ENCODE data around the gene DNAH2.
"Not testable (repeated sequence)": the region's sequence is repeated elsewhere in the genome, so short reads cannot be mapped to it uniquely, and the experiment has no call there.

Gene DNAH2

DNA sequence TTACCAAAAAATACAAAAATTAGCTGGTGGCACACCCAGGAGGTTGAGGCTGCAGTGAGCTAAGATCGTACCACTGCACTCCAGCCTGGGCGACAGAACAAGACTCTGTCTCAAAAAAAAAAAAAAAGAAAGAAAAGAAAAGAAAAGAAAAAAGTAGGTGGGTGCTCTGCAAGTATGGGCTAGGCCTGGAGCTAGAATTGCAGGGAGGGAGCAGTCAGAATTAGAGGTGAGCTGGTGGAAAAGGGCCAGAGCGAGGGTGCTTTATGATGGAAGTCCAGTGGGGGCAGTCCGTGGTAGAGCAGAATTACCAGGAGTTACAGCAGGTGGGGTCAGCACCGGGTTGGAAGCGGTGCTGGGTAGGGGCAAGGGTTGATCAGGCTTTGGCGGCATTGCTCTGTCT, 59.5 kb downstream of the DNAH2 start:
- no peak for DNase-seq (ENCODE audit: low spot score)

DNA sequence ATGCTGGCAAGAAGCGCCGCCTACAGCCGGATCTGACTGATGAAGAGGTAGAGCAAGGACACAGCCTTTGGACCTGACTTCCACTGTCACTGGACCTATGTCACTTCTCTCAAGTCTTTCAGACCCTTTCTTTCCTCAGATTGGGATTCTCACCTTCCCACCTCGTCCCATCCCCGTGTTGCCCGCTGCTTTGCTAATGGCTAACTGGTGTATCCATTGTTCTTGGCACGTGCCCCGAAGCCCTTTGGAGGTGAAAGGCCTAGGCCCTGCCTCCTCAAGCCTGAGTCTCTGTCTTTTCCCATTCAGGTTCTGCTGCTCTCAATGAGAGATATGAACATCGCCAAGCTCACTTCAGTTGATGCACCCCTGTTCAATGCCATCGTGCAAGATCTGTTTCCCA, 63.2 kb downstream of the DNAH2 start:
- no peak for DNase-seq (ENCODE audit: low spot score)

DNA sequence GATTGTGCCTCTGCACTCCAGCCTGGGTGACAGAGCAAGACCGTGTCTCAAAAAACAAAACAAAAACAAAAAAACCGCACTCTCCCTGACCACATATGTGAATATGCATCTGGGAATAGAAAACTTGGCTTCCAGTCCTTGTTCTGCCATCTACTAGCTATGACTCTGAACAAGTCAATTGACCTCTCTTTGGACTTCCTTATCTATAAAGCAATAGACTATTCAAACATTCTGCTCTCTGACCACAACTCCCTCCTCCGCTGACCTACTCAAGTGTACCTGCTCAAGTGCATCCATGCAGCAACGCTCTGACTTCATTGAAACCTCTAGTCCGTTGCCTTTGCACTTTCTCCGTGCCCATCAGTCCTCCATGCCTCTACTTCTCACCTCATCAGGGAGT, 63.9 kb downstream of the DNAH2 start:
- DNase-seq (ENCODE audit: low spot score) = no peak

DNA sequence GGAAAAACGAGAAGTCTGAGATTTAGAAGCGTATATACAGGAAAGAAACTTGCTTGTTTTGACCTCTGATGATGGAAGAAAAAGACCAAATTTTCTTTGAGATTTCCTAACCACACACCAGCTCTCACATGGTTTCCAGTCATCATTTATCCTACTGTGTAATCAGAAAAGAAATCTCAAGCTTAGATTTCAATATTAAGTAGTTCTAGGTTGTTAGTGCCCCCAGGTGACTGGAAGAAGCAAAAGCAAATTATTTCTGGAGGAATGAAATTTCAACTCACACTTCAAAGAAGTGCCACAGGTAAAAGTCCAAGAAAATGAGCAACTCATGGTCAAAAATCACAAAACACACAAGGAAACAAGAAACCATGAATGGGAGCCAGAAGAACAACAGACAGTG, 64.7 kb downstream of the DNAH2 start:
- DNase-seq (ENCODE audit: low spot score) = peak; percentile 41

DNA sequence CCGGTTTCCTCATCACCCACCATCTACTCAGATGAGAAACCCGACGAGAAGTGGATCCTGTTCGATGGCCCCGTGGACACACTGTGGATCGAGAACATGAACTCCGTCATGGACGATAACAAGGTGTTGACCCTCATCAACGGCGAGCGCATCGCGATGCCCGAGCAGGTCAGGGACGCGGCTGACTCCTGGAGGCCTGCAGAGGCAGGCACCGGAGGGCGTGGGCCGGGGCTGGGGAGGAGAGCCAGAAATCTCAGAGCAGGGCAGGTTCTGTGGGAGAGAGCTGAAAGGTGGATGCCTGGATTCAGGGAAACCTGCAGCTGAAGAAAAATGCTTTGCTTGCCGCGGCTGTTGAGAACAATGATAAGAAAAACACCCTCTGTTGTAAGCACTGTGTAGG, 69.3 kb downstream of the DNAH2 start:
- no peak for DNase-seq (ENCODE audit: low spot score)

DNA sequence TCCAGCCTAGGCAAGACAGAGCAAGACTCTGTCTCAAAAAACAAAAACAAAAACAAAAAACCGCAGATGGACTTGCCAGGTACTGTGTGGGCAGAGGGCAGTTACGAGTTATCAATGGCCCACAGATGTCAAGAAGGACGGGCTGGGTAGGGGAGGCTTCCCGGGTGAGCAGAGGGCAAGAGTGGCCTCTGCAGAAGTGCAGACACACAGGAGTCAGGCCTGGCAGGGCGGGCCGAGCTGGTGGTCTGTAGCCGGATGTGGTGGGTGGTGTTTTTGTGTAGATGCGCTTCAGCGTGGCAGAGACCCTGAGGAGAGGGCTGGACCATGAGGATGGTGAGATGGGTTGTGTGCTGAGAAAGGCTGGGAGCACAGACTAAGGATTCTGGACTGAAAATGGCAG, 71.6 kb downstream of the DNAH2 start:
- no peak for DNase-seq (ENCODE audit: low spot score)

DNA sequence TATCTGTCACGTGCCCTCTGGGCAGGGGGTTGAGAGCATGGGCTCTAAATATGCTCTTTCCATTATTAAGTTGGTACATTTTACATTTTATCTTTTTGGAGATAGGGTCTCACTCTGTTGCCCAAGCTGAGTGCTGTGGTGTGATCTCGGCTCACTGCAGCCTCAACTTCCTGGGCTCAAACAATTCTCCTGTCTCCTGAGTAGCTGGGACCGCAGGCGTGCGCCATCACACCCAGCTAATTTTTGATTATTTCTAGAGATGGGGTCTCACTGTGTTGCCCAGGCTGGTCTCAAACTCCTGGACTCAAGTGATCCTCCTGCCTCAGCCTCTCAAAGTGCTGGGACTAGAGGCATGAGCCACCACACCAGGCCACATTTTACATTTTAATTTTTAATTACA, 72.6 kb downstream of the DNAH2 start:
- DNase-seq (ENCODE audit: low spot score) = no peak

DNA sequence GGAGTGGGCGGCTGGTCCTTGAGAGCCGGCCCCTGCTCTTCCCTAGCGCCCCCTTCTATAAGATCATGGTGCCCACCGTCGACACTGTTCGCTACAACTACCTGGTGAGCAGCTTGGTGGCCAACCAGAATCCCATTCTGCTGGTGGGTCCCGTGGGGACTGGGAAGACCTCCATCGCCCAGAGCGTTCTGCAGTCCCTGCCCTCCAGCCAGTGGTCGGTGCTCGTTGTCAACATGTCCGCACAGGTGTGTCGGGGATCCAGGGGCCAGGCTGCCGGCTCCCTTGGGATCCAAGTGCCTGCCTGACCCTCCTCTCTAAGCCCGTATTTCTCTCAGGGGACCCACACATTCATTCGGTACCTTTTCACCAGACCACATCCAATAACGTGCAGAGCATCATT, 75.1 kb downstream of the DNAH2 start:
- DNase-seq (ENCODE audit: low spot score) = no peak

DNA sequence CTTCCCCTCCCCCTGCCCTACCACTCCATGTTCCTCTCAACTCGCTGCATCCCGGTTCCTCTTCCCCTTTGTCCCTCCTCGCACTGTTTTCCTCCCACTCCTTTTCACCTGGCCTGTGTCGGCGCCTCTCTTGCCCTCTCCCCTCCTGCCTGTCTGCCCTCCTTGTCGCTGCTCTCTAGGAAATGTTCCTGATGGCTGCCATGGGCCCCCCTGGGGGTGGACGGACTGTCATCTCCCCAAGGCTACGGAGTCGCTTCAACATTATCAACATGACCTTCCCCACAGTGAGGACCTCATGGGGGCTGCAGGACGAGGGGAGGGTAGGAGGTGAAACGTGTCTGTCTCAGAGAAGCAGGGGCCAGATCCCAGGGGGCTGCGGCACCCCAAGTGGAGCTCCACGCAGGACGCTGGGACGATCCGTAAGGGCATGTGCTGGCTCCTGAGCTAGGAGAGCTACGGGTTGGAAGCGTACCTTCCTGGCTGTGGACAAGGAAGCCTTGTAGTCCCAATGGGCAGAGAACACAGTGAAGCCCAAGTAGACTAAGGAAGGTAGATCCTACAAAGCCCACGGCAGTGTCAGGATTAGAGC, 76.6 kb downstream of the DNAH2 start:
- no peak for DNase-seq (ENCODE audit: low spot score)

DNA sequence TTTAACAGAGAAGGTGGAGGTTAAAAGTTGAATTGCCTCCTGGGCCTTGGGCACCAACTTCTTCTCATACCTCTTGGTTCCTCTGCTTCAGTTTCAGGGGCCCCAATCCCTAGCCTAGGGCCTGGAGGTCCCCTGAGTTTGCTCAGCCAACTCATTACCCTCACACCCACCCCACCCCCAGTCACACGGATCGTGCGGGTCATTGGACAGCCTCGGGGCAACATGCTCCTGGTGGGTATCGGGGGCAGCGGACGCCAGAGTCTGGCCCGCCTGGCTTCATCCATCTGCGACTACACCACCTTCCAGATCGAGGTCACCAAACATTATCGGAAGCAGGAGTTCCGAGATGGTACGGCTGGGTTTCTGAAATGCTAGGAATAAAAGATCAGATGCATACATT, 80.4 kb downstream of the DNAH2 start:
- DNase-seq (ENCODE audit: low spot score) = no peak

DNA sequence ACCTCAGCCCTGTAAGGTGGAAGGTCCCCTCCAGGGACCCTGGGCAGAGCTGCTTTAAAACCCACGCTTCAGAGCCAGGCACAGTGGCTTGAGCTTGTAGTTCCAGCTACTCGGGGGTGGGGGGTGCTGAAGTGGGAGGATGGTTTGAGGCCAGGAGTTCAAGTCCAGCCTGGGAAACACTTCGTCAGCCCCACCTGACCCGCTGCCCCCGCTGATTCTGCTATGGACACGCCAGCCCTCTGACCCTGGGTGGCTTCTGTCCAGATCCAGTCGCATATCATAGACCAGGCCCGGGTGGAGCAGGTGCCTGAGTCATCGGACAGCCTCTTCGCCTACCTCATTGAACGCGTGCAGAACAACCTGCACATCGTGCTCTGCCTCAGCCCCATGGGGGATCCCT, 81.3 kb downstream of the DNAH2 start:
- no peak for DNase-seq (ENCODE audit: low spot score)

DNA sequence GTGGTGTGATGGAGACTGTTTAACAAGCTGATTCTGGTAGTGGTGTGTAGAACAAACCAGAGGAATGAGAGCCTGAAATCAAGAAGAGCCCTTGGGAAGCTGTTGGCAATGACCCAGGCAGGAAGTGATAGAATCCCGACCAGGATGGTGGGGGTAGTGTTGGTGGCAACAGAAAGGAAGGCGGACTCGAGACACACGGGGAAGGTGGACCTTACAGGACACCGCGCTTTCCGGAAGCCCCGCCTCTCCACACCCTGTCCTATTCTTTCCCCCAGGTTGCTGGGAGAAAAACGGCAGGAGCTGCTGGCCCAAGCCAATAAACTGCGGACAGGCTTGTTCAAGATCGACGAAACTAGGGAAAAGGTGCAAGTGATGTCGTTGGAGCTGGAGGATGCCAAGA, 86.4 kb downstream of the DNAH2 start:
- DNase-seq (ENCODE audit: low spot score) = no peak

DNA sequence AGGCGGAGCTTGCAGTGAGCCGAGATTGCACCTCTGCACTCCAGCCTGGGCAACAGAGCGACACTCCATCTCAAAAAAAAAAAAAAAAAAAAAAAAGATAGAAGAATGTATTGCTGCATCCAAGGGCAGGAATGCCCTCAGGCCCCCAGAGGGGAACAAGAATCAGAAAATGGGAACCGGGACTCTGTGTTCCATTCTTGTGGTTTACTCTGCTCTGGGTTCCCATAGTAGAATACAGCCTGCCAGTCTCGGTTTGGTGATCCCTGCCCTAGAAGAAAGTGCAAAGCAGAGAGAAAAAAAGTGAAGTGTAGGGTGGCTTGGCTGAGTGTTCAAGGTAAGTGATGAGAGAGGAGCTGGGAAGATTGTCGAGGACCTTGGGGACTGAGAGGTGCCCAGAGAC, 89.0 kb downstream of the DNAH2 start:
- no peak for DNase-seq (ENCODE audit: low spot score)

DNA sequence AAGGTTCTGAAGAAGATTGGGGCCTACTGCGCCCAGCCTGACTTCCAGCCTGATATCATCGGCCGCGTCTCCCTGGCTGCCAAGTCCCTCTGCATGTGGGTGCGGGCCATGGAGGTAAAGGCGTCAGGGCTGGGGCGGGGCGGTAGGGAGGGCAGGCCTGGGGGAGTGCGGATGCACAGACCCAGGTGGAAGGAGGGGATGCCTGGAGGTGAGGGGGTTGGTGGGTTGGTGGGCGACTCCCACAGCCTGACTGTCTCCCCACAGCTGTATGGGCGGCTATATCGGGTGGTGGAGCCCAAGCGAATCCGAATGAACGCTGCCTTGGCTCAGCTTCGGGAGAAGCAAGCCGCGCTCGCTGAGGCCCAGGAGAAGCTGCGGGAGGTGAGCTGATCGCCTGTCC, 89.7 kb downstream of the DNAH2 start:
- DNase-seq (ENCODE audit: low spot score) = no peak

DNA sequence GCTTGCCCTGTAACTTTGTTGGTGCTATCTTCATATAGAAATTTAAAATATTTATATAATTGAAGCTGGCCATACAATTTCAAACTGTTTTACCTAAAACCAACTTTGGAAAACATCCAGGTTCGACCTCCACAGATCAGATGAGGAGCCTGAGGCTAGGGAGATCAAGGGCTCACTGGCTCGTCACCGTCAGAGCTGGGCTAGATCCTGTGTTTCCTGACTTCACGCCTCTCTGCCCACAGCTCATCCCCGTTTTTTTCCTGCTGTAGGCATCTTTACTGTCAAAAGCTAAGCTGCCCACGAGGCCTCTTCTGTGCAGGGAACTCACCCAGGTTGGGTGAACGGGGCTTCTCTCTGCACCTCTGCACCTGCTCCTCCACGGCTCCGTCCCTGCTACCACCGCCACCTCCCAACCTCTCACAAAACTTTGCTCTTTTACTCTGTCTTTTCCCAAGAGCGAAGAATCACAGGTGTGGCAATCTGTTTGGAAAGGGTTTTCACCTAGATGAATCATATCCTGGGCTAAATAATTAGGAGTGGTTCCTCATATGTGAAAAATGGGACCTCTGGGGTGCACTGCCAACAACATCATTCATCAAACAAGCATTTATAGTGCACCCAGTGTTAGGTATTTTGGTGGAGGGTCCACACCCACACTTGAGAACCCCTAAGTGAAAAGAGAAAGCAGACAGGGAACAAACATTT, 91.7 kb downstream of the DNAH2 start:
- no peak for DNase-seq (ENCODE audit: low spot score)

DNA sequence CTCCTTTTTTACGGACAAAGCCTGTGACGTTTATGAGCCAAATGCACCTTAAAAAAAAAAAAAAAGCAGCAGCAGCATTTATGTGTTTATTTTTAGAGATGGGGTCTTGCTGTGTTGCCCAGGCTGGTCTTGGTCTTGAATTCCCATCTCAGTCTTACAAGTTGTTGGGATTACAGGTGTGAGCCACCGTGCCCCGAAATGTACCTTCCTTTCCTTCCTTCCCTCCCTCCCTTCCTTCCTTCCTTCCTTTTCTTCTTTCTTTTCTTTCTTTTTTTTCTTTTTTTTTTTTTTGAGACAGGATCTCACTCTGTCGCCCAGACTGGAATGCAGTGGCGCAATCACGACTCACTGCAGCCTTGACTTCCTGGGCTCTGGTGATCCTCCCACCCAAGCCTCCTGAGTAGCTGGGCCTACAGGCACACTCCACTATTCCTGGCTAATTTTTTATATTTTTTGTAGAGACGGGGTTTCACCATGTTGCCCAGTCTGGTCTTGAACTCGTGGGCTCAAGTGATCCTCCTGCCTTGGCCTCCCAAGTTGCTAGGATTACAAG, 92.3 kb downstream of the DNAH2 start:
- DNase-seq (ENCODE audit: low spot score) = not testable (repeated sequence)

DNA sequence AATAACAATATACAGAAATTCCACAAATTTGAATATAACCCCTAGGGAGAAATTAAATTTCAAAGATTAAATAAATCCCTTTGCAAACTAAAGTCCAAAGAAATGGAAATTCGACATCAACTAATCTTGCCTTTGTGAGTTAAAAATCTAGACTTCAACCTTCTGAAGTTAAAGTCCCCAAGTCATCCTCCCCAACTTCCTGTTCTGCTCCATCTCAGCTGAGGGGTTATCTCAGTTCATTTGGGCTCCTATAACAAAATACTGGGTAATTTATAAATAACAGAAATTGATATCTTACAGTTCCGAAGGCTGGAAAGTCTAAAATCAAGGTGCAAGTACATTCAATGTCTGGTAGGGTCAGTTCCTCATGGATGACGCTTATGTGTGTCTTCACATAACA, 93.7 kb downstream of the DNAH2 start:
- DNase-seq (ENCODE audit: low spot score) = no peak

DNA sequence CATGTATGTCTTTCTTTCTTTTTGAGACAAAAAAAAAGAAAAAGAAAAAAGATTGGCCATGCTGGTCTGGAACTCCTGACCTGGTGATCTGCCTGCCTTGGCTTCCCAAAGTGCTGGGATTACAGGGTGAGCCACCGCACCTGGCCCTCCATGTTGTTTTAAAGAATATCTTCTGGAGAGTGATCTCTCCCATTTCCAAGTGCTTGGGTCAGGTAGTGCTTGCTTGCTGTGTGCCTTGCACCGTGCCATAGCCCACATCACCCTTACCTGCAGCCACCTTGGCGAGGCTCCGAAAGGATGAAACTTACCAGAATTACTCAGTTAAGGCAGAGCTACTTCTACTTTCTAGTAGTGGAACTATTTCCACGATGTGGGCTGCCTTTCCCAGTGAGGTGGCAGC, 97.4 kb downstream of the DNAH2 start:
- no peak for DNase-seq (ENCODE audit: low spot score)

DNA sequence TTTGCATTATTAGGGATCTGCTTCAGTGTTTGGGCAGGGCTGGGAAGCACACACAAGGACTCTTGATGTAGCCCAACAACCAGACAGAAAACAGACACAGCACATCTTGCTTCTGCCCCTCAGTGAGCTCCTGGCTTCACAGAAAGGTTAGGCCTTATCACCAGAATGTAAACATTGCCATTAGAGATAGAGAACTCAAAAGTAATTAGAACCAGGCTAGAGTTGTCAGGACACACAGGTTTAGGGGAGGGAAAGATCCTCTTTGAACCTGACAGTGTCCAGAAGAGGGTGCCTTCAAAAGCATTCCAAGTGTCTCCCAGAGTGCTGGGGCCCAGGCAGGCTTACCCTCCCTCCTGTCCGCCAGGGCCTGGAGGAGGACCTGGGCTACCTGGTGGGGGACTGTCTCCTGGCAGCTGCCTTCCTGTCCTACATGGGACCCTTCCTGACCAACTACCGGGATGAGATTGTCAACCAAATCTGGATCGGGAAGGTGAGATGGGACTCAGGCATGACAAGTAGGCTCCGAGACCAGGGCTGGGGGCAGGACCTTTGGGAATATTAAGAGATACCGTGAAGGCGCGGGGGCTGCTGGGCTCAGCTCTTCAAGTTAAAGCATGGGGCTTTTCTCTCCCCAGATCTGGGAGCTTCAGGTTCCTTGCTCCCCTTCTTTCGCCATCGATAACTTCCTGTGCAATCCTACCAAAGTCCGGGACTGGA, 99.5 kb downstream of the DNAH2 start:
- no peak for DNase-seq (ENCODE audit: low spot score)

DNA sequence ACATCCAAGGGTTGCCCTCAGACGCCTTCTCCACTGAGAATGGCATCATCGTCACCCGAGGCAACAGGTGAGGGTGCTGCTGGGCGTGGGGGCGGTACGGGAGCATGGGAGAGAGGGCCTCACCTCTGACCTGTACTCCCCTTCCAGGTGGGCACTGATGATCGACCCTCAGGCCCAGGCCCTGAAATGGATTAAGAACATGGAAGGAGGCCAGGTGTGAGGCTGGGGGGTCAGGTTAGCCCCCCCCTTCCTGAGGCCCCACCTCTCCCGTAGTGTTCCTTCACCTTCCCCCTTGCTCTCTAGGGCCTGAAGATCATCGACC, 100.1 kb downstream of the DNAH2 start:
- no peak for DNase-seq (ENCODE audit: low spot score)

DNA sequence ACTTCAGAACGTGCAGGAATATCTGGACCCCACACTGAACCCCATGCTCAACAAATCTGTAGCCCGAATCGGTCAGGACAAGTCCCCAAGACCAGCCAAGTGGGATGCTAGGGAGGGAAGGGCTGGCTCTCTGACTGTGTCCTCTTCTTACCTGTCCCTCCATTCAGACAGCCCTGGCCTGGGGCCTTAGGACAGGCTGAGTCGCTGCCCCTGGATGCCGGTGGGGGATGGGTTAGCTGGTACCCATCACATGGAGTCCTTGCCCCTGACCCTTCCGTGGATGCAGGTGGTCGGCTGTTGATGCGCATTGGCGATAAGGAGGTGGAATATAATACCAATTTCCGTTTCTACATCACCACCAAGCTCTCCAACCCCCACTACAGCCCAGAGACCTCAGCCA, 100.5 kb downstream of the DNAH2 start:
- no peak for DNase-seq (ENCODE audit: low spot score)

DNA sequence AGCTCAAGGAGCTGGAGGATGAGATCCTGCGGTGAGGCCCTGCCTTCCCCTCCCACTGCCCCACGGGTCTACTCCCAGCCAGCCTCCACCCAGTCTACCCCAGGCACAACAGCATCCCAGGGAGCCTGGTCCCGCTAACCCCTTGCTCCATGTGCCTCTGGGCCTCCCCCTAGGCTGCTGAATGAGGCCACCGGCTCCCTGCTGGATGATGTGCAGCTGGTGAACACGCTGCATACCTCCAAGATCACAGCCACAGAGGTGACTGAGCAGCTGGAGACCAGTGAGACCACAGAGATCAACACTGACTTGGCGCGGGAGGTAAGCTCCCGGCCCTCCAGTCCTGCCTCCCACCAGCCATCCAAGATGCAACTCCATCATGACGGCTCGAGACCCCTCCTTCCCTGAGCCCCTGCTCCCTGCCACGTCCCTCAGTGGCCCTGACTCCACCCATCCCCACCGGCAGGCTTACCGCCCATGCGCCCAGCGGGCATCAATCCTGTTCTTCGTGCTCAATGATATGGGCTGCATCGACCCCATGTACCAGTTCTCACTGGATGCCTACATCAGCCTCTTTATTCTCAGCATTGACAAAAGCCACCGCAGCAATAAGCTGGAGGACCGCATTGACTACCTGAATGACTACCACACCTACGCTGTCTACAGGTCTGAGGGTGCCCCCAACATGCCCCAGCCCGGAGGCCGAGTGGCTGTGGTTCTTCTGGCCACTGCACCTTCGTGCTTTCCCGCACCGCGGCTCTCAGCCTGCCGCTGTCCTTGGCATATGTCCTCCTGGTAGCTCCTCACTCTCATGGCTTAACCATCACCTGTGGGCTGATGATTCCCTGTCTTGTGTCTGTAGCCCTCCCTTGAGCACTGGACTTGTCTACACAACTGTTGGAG, 101.5 kb downstream of the DNAH2 start:
- no peak for DNase-seq (ENCODE audit: low spot score)

DNA sequence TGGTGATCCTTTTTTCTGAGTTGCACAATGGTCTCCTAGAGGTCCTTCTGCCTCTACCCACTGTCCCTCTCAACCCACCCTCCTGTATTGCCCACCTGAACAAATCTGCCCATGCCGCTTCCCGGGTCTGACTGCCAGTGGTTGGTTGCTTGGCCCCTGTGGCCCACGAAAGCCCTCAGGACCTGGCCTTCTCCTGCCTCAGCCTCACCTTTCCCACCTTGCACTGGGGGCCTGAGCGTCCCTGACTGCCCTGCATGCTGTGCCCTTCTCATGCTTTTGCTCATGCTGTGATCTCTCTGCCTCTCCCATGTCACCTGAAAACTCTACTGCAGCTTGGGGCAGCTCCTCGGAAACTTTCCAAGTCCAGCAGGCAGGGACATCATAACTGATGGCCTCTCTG, 102.7 kb downstream of the DNAH2 start:
- no peak for DNase-seq (ENCODE audit: low spot score)

Measured in AG08396 (cell line).